CD8-positive, alpha-beta memory T cell (primary cell): ENCODE results near the gene OR8B8. TPM values are rescaled to one million over a fixed set of nuclear protein-coding genes. Genes with fewer than 3 reads are reported as not detected.
"Not testable (repeated sequence)": the region's sequence is repeated elsewhere in the genome, so short reads cannot be mapped to it uniquely, and the experiment has no call there.

Experiments used
- CTCF ChIA-PET: fragments of 350-600 bp; sonication (Branson Sonifier 250); formaldehyde crosslinking; loops from one replicate; lab custom pipeline; 2021; ENCODE audit warnings: antibody characterized with exemption; lab: Charles Lee
- POLR2A ChIA-PET: fragments of 350-600 bp; sonication (Branson Sonifier 250); formaldehyde crosslinking; loops from one replicate; lab custom pipeline; 2021; ENCODE audit warnings: antibody characterized with exemption; lab: Charles Lee
- DNase-seq, 5 donors: peaks; one replicate each; pipeline versions ENCODE4 v3.0.0 to v3.0.0-alpha.2; 2020 to 2022; ENCODE audit warnings: mixed read lengths in 1 of 5
- H3K27ac ChIP-seq: one replicate; pipeline ENCODE4 v1.7.0; 2013; ENCODE audit warnings: low read depth, mild to moderate bottlenecking, low read length, moderate library complexity
- H3K27me3 ChIP-seq: 2 replicates; pipeline ENCODE4 v1.7.0; 2013; ENCODE audit warnings: low read length, mild to moderate bottlenecking; ENCODE audit not compliant: insufficient read depth, poor library complexity, severe bottlenecking
- H3K36me3 ChIP-seq: 2 replicates; pipeline ENCODE4 v1.7.0; 2013; ENCODE audit warnings: mild to moderate bottlenecking, low read length, moderate library complexity; ENCODE audit not compliant: insufficient read depth
- H3K4me1 ChIP-seq: 2 replicates; pipeline ENCODE4 v1.7.0; 2013; ENCODE audit warnings: mild to moderate bottlenecking, low read length, moderate library complexity; ENCODE audit not compliant: insufficient read depth
- H3K4me3 ChIP-seq: 2 replicates; pipeline ENCODE4 v1.7.0; 2013; ENCODE audit warnings: mild to moderate bottlenecking, low read length
- H3K9me3 ChIP-seq: 2 replicates; pipeline ENCODE4 v1.7.0; 2013; ENCODE audit warnings: mild to moderate bottlenecking, low read length
- H3K27ac Mint-ChIP-seq, 8 donors: one replicate each; pipeline ENCODE4 v1.8.0; 2020 to 2021; ENCODE audit warnings: mixed read lengths in 8 of 8, mild to moderate bottlenecking in 6 of 8, inconsistent platforms in 3 of 8, moderate library complexity in 3 of 8
- H3K27me3 Mint-ChIP-seq, 2 donors: one replicate each; pipeline ENCODE4 v1.8.0; 2020 to 2021; ENCODE audit warnings: mixed read lengths in 2 of 2, mild to moderate bottlenecking in 1 of 2, moderate library complexity in 1 of 2
- H3K36me3 Mint-ChIP-seq, 3 donors: one replicate each; pipeline ENCODE4 v1.8.0; 2020 to 2021; ENCODE audit warnings: mixed read lengths in 3 of 3, inconsistent platforms in 1 of 3, mild to moderate bottlenecking in 1 of 3
- H3K4me1 Mint-ChIP-seq, 3 donors: one replicate each; pipeline ENCODE4 v1.8.0; 2020 to 2021; ENCODE audit warnings: mixed read lengths in 3 of 3, inconsistent platforms in 1 of 3, mild to moderate bottlenecking in 1 of 3
- H3K4me3 Mint-ChIP-seq, 7 donors: one replicate each; pipeline ENCODE4 v1.8.0; 2020 to 2021; ENCODE audit warnings: mixed read lengths in 7 of 7, mild to moderate bottlenecking in 6 of 7, moderate library complexity in 4 of 7, inconsistent platforms in 2 of 7
- H3K9me3 Mint-ChIP-seq, 5 donors: one replicate each; pipeline ENCODE4 v1.8.0; 2020 to 2022; ENCODE audit warnings: mixed read lengths in 5 of 5, mild to moderate bottlenecking in 3 of 5, moderate library complexity in 2 of 5, inconsistent platforms in 1 of 5
- polyA plus RNA-seq: library from polyadenylated mRNA; unstranded; fragments of 300-500 nt; fragmentation: Illumina TruSeq; gene quantifications from one replicate; pipeline ENCODE4 v1.2.3, GENCODE V29; 2021
- total RNA-seq, 2 experiments: library from RNA; stranded (reverse); gene quantifications; one replicate each; pipeline ENCODE4 v1.2.3, GENCODE V29; 2021

OR8B8 gene
- total and polyA plus RNA-seq, 3 experiments from 2014 or later, result not detected

DNA sequence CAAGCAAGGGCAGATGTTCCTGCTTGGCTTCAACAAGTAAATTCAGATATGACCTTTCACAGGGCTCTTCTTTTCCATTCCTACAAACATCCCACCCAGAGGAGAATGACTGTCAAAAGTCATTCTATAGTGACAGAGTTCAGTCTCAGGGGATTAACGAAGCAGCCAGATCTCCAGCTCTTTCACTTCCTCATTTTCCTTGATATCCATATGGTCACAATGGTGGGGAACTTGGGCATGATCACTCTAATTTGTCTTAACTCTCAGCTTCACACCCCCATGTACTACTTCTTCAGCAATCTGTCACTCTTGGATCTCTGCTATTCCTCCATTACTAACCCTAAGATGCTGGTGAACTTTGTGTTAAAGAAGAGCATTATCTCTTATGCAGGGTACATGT lies 15.0 kb upstream of the OR8B8 start:
- no peaks in the 10 kb centered on the region for H3K4me1 ChIP-seq
- H3K4me3 ChIP-seq, result no peak overlapping the region
- DNase-seq, result no peak
- H3K9me3 ChIP-seq, result no peaks in the 10 kb centered on the region
- Mint-ChIP-seq H3K4me3 (no peak overlapping the region), H3K27me3 (peaks cover 0 to 6% of the 10 kb centered on the region in 2 donors), H3K27ac (no peak overlapping the region), H3K9me3 (peaks cover 0 to 2% (median 0%) of the 10 kb centered on the region in 5 donors), H3K4me1 (no peaks in the 10 kb centered on the region), H3K36me3 (no peaks in the 10 kb centered on the region)
- CTCF ChIA-PET, result no interaction called here
- no peaks in the 10 kb centered on the region for H3K27me3 ChIP-seq
- no peak overlapping the region for H3K27ac ChIP-seq
- POLR2A ChIA-PET, result no interaction called here
- no peaks in the 10 kb centered on the region for H3K36me3 ChIP-seq

DNA sequence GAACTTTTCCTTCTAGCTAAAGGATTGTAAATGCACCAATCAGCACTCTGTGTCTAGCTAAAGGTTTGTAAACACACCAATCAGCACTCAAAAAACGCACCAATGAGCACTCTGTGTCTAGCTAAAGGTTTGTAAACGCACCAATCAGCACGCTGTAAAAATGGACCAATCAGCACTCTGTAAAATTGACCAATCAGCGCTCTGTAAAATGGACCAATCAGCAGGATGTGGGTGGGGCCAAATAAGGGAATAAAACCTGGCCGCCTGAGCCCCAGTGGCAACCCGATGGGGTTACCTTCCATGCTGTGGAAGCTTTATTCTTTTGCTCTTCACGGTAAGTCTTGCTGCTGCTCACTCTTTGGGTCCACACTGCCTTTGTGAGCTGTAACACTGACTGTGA lies 13.9 kb upstream of the OR8B8 start:
- H3K4me3 ChIP-seq, H3K9me3 ChIP-seq, CTCF ChIA-PET, POLR2A ChIA-PET, DNase-seq, H3K27me3 Mint-ChIP-seq, H3K9me3 Mint-ChIP-seq, H3K36me3 Mint-ChIP-seq, H3K4me1 ChIP-seq, H3K36me3 ChIP-seq, H3K27me3 ChIP-seq, H3K4me3 Mint-ChIP-seq, H3K27ac Mint-ChIP-seq, H3K27ac ChIP-seq, H3K4me1 Mint-ChIP-seq: not testable (repeated sequence)

DNA sequence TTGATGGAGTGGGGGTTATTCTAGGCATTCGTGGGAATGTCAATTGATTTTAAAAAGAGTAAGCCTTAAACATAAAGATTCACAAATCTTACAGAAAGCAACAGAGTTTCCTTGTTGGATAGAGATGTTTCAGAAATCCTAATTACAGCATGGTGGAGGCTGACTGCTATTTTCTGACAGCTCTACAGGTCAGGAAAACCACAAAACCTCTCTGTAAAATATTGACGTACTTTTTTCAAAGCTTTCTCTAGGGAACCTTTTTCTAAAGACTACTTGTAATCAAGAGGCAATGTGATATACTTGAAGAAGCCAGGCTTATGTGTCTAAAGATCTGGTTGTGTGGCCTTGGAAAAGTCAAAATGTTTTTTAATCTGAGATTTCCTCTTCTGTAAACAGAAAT lies 9.1 kb upstream of the OR8B8 start:
- Histone ChIP-seq H3K4me3 (no peak overlapping the region), H3K9me3 (no peaks in the 10 kb centered on the region), H3K27me3 (no peaks in the 10 kb centered on the region), H3K36me3 (no peaks in the 10 kb centered on the region), H3K4me1 (no peaks in the 10 kb centered on the region), H3K27ac (no peak overlapping the region)
- no peak for DNase-seq
- H3K4me1 Mint-ChIP-seq, result no peaks in the 10 kb centered on the region
- CTCF ChIA-PET, result no interaction called here
- H3K9me3 Mint-ChIP-seq, result peaks cover 0 to 9% (median 0%) of the 10 kb centered on the region in 5 donors
- POLR2A ChIA-PET, result no interaction called here
- no peak overlapping the region for H3K27ac Mint-ChIP-seq
- H3K36me3 Mint-ChIP-seq, result no peaks in the 10 kb centered on the region
- peaks cover 0 to 5% of the 10 kb centered on the region in 2 donors for H3K27me3 Mint-ChIP-seq
- no peak overlapping the region for H3K4me3 Mint-ChIP-seq

DNA sequence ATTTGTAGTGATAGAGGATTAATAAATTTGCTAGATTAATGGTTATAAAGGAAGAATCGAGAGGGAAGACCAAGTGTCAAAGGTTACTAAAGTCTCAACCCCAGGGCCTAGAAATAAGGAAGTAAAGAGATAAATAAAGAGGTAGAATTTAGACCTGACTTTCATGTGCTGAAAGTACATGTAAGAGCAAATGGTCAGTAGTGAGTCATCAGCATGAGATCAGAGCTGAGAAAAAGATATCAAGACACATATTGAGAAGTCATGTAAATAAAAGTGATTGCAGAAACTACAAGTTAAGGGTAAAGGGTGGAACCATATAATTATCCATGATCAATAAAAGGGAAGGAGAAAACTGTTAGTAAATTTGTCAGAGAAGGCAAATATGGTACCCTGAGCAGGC lies 1.4 kb upstream of the OR8B8 start:
- H3K27ac ChIP-seq, result no peak overlapping the region
- Mint-ChIP-seq H3K4me3 (no peak overlapping the region), H3K9me3 (peaks cover 0 to 8% (median 0%) of the 10 kb centered on the region in 5 donors), H3K36me3 (no peaks in the 10 kb centered on the region), H3K4me1 (no peaks in the 10 kb centered on the region), H3K27ac (peak overlapping the region in 1 of 8 donors; percentile 12), H3K27me3 (no peaks in the 10 kb centered on the region)
- no peaks in the 10 kb centered on the region for H3K27me3 ChIP-seq
- no peaks in the 10 kb centered on the region for H3K4me1 ChIP-seq
- no peak for DNase-seq
- no peaks in the 10 kb centered on the region for H3K36me3 ChIP-seq
- H3K4me3 ChIP-seq, result no peak overlapping the region
- ChIA-PET CTCF (no interaction called here), POLR2A (no interaction called here)
- H3K9me3 ChIP-seq, result no peaks in the 10 kb centered on the region

DNA sequence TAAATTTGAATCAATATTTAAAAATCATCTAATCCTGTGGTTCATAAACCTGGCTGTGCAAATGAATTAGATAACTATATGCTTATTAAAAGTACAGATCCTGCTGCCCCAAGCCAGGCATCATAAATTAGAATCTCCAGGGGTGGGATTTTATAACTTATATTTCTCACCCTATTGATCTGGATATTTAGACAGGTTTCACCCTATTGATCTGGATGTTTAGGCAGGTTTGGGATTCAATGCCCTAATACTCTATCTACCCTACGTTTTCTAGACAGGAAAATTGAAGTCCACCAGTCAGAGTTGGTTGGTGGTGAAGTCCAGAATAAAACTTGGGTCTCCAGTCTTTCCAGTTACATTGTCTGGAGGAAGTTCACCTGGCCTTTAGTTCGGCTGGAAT lies 2.6 kb downstream of the OR8B8 start:
- POLR2A ChIA-PET, result no interaction called here
- H3K4me1 Mint-ChIP-seq, result no peaks in the 10 kb centered on the region
- no peaks in the 10 kb centered on the region for H3K4me1 ChIP-seq
- H3K27ac ChIP-seq, result no peak overlapping the region
- H3K36me3 Mint-ChIP-seq, result no peaks in the 10 kb centered on the region
- no peak for DNase-seq
- H3K27ac Mint-ChIP-seq, result no peak overlapping the region
- no peak overlapping the region for H3K4me3 Mint-ChIP-seq
- no peak overlapping the region for H3K4me3 ChIP-seq
- CTCF ChIA-PET, result no interaction called here
- H3K9me3 ChIP-seq, result no peaks in the 10 kb centered on the region
- no peaks in the 10 kb centered on the region for H3K27me3 ChIP-seq
- H3K9me3 Mint-ChIP-seq, result peaks cover 0 to 2% (median 0%) of the 10 kb centered on the region in 5 donors
- H3K36me3 ChIP-seq, result no peaks in the 10 kb centered on the region
- H3K27me3 Mint-ChIP-seq, result no peaks in the 10 kb centered on the region

DNA sequence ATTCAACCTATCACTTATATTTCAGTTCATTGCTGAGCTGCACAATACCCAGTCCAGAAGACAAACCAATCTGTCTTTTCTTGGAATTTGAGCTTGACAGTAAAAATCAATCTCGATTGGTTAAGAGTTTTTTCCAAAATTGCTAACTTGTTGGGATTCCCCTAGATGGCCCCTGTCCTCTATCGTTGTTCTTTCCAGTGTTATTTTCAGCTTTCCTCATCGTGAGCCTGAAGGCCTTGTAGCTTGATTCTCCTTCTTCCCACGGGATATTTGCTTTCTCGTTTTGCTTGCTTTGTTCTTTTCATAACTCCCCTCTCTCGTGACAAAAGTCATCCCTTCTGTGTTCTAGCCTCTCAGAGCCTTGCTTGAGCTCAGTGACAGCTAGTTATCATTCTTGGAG lies 3.1 kb downstream of the OR8B8 start:
- H3K27me3 Mint-ChIP-seq, result peaks cover 0 to 1% of the 10 kb centered on the region in 2 donors
- CTCF ChIA-PET, result no interaction called here
- no peak overlapping the region for H3K27ac ChIP-seq
- H3K4me1 Mint-ChIP-seq, result no peaks in the 10 kb centered on the region
- H3K9me3 ChIP-seq, result no peaks in the 10 kb centered on the region
- no peaks in the 10 kb centered on the region for H3K4me1 ChIP-seq
- peaks cover 0 to 2% (median 0%) of the 10 kb centered on the region in 5 donors for H3K9me3 Mint-ChIP-seq
- H3K4me3 ChIP-seq, result no peak overlapping the region
- no peaks in the 10 kb centered on the region for H3K36me3 ChIP-seq
- H3K4me3 Mint-ChIP-seq, result no peak overlapping the region
- no peaks in the 10 kb centered on the region for H3K36me3 Mint-ChIP-seq
- H3K27me3 ChIP-seq, result no peaks in the 10 kb centered on the region
- POLR2A ChIA-PET, result no interaction called here
- DNase-seq, result no peak
- H3K27ac Mint-ChIP-seq, result no peak overlapping the region

DNA sequence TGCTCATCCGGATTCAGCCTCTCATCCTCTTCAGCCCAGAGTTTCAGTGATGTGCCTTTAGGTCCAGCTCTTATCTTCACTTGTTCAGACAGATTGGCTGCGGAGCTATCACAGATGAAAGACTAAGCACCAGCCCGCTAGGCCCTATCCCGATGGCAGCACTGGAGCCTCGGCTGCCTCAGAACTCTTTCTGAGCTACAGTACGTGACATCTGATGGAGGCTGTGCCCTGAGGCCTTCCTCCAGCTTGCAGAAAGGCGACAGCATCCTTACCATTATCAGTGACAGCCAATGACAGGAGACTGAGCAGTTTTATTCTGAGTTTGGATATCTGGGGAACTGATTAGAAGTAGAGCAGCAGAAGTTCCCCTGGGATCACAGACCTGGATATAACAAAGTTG lies 4.0 kb downstream of the OR8B8 start:
- Histone ChIP-seq H3K27ac (no peak overlapping the region), H3K9me3 (no peaks in the 10 kb centered on the region), H3K36me3 (no peaks in the 10 kb centered on the region), H3K27me3 (no peaks in the 10 kb centered on the region), H3K4me3 (no peak overlapping the region), H3K4me1 (no peaks in the 10 kb centered on the region)
- Mint-ChIP-seq H3K27ac (no peak overlapping the region), H3K27me3 (peaks cover 0 to 1% of the 10 kb centered on the region in 2 donors), H3K9me3 (peaks cover 0 to 2% (median 0%) of the 10 kb centered on the region in 5 donors), H3K36me3 (no peaks in the 10 kb centered on the region), H3K4me3 (no peak overlapping the region), H3K4me1 (no peaks in the 10 kb centered on the region)
- no peak for DNase-seq
- CTCF ChIA-PET, result no interaction called here
- POLR2A ChIA-PET, result no interaction called here

DNA sequence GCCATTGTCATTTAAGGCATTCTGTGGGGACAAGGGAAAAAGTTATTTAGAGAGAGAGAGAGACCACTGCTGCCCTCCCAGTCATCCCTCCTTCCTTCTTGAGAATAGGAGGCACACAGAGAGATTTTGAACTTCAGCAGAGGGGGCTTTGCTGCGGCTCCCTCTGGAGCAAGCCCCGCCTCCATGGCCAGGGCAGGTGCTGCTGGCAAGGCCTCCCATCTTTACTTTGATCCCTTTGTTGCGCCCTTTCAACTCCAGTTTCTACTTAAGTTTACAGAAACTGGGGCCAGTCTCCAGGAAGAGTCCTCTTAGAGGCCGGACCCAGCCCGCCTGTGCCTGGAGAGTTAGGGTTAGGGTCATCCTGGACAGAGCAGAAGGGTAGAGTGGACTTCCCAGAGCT lies 4.4 kb downstream of the OR8B8 start:
- no peak for DNase-seq
- H3K4me3 Mint-ChIP-seq, result no peak overlapping the region
- H3K4me1 ChIP-seq, result no peaks in the 10 kb centered on the region
- peaks cover 0 to 1% of the 10 kb centered on the region in 2 donors for H3K27me3 Mint-ChIP-seq
- no peaks in the 10 kb centered on the region for H3K9me3 ChIP-seq
- no peaks in the 10 kb centered on the region for H3K36me3 ChIP-seq
- CTCF ChIA-PET, result no interaction called here
- H3K9me3 Mint-ChIP-seq, result peaks cover 0 to 2% (median 0%) of the 10 kb centered on the region in 5 donors
- POLR2A ChIA-PET, result no interaction called here
- H3K36me3 Mint-ChIP-seq, result no peaks in the 10 kb centered on the region
- no peak overlapping the region for H3K4me3 ChIP-seq
- no peak overlapping the region for H3K27ac ChIP-seq
- no peak overlapping the region for H3K27ac Mint-ChIP-seq
- no peaks in the 10 kb centered on the region for H3K4me1 Mint-ChIP-seq
- no peaks in the 10 kb centered on the region for H3K27me3 ChIP-seq

DNA sequence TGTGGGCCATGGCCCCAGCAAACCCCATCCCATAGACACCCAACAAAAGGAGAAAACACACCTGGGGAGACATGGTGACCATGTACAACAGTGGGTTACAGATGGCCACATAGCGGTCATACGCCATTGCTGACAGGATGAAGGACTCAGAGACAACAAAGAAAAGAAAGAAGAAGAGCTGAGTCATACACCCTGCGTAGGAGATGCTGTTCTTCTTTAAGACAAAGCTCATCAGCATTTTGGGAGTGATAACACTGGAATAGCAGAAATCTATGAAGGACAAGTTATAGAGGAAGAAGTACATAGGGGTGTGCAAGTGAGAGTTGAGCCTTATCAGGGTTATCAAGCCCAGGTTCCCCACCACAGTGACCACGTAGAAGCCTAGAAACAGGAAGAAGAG lies 4.9 kb downstream of the OR8B8 start:
- Histone ChIP-seq H3K4me1 (no peaks in the 10 kb centered on the region), H3K36me3 (no peaks in the 10 kb centered on the region), H3K27ac (no peak overlapping the region), H3K9me3 (no peaks in the 10 kb centered on the region), H3K27me3 (no peaks in the 10 kb centered on the region), H3K4me3 (no peak overlapping the region)
- DNase-seq, result no peak
- Mint-ChIP-seq H3K4me1 (no peaks in the 10 kb centered on the region), H3K27me3 (peaks cover 0 to 1% of the 10 kb centered on the region in 2 donors), H3K27ac (no peak overlapping the region), H3K4me3 (no peak overlapping the region), H3K36me3 (no peaks in the 10 kb centered on the region), H3K9me3 (peaks cover 0 to 2% (median 0%) of the 10 kb centered on the region in 5 donors)
- ChIA-PET CTCF (no interaction called here), POLR2A (no interaction called here)
